Stimulated activated CD4-positive, alpha-beta T cell treated with anti-CD3 and anti-CD28 coated beads, Interleukin-4, amount 100 ng/mL, for 1 hour (primary cell): ENCODE measurements around the gene ATG9A.

Experiments used
- DNase-seq: peaks from one replicate; pipeline ENCODE4 v3.0.0-alpha.2; 2020

ATG9A gene

DNA sequence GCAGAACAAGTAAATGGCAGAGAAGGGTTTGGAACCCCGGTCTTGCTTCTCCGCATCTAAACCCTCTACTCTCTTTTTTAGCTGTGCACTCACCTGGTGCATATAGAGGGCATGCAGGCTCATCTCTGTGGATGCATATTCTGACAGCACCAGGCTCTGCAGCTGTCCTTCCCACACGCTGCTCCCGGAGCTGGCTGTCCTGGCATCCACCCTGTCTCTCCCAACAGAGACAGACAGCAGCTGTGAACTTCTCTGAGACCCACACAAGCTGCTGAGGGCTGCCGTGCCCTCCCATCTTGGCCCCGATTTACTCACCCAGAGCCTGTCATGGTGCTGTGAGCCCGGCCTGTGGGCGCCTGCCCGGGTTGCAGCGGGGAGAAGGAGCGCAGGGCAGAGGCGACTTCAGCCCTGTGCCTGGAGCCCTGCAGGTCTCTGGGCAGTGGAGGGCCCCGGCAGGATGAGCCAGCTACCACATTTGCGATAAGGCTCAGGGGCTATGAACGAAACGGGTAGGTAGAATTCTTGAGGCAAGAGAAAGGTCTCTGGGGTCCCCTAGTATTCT is 7.4 kb downstream of the ATG9A start:
- no peak for DNase-seq

DNA sequence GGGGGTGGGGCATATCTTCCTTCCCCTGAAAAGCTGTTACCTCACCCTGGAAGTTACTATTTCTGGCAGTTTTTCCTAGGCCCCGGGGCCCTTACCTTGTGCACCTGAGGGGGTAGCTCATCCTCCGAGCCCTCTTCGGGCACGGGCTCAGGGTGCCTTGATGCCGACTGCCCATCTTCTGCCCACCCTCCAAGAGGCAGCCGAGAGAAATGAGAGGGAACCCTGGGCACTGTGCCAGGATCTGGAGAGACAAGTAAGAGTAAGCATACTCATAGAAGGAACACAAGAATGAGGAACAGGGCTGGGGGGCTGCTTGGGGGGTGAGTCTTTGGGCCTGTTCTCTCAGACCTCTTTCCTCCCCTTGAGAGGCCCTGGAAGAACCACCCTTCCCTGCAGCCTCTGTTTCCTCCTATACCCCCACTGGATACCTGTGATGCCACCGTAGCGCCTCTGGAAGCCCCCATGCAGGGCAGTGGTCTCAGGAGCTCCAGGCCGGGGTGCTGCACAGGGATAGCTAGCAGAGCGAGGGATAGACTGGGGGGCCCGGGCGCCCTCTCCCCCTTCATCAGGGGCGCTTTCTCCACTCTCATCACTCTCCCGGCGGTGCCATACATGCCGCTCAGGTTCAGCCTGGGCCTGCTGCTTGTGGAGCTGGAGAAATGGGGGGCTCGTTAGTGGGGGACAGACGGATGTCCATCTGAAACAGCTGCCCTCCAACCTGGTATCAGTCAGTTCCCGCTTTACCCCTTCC is 8.6 kb downstream of the ATG9A start:
- DNase-seq = no peak

DNA sequence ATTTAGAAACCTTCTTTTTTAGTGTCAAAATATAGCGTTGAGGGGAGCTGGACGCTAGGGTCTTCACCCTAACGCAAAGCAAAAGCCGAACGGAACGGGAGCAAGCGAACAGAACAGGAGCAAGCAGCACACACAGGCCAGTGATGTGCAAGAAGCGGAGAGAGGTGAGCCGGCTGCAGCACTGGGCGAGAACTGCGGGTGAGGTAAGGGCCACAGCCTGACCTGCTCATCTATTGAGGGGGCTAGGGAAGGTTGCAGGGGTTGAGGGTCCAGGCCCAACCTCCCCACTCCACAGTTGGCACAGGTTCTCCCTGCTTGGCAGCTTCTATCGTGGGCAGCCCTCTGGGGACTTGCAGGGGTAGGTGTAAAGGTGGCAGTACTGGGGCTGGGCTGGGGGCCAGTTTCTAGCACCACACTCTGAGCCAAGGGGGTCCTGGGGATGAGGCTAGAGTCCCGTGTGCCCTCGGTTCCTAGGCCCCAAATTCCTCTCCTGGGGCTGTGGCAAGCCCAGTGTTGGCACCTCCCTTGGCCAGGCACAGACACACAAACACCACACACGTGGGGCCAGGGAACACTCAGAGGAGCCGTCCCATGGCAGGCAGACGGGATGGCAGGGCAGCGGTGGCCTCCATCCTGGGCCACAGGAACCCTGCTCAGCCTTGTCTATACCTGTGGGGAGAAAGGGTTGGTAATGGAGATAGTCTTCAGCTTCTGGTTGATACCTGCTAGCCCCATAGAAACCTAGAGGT is 9.5 kb downstream of the ATG9A start:
- DNase-seq = no peak

DNA sequence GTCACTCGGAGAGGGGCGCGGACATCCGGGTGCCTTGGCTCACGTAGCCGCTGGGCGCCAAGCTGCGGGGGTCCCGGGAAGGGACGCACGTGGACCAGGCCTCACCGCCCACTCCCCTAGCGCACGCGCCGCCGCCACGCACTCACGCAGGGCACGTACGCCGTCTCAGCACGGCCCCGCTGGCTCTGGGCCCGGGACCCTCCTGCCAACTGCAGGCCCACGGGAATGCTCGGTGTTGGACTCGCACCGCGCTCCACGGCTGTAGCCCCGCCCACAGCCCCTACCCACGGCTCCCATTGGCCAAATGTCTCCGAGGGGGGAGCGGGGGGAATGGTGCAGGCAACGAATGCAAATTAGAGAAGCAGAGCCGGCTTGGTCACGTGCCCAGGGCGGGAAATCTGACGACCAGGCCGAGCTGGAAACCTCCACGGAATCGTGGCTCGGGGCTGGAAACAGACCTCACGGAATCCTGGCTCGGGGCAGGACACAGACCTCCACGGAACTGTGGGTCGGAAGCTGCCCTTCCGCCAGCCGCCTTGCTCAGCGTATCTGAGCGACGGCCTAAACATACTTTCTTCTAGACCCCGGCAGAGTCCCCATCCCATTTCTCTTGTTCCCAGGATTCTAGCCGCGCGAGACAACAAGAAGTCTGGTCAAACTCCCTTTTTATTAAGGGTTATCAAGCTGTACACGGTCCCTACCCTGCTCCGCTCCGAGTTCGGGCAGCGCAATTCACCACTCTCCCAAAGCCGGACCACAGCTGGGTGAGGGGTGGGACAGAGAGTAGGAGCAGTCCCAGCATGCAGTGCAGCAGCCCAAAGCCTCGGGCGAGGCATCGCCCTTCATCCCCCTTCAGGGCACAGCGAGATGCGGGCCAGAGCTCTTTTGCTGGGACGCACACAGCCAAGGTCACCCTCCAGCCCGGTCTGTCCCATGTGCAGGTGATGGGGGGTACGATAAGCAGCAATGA is 10.4 kb downstream of the ATG9A start, which contains the start of gene ABCB6:
TSS of gene ABCB6 (minus strand) at position 227 of the 970 bp plus-strand sequence. CDS start 285 bp downstream, outside the sequence.
- DNase-seq = peak; percentile 92

DNA sequence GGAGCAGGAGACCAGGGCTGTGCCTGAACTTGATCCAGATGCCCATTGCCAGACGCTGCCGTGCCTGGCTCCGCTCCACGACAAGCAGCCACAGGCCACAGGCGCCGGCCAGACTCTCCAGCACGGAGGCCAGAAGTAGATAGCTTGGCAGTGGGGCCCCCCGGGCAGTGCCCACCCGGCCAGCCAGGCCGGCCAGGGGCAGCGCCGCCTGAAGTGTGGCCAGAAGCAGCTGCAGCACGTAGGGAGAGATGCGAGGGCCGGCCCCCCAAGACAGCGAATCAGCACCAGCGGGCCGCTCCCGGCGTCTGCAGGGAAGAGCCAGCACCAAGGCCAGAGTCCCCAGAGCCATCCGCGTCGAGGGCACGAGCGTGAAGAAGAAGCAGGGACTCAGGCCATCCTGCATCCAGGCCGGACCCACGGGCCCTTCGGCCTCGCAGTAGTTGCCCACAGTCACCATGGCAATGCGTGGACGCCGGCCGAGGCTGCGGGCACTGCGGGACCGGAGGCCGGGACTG is 11.2 kb downstream of the ATG9A start:
- DNase-seq = no peak

DNA sequence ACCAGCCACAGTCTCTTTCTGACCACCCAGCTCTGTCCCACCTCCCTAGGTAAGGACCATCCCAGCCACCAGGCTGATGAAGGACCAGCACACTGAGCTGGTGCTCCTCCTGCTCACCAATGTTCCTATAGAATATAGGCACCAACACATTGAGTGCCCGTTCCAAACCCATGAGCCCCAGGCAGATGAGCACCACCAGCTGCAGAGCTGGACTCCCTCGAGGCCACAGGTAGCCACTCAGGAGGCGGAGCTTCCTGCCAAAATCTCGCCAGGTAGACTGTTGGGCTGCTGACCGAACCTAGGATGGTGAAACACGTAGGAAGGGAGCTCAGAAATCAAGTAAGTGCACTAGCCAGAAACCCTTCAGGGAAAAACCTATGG is 12.9 kb downstream of the ATG9A start:
- DNase-seq = no peak

DNA sequence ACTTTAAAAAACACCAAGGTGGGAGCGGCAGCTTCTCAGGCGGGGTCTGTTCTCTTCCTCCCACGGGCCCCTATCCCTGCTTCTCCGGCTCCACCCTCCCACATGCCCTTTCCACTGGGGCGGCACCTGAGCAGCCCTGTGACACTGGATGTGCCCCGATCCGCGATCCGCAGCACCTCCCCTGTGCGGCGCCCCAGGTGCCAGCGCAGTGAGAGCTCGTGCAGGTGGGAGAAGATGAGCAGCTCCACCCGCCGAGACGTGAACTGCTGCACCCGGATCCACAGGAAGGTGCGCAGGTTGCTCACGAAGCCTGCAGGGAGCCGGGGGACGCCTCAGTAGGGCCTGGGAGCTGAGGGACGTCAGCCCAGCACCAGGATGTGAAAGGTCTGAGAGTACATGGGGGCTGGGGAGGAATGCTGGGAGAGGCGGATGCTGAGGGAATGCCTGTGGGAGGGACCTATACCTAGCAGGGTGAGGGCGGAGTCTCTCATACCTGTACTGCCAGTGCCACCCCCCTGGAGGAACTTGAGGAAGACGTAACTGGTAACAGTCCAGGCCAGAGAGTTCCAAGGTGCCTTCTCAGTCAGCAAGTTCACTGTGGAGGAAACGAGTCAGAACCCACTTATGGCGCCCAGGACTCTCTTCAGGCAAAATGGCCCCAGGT is 13.4 kb downstream of the ATG9A start:
- DNase-seq = no peak

DNA sequence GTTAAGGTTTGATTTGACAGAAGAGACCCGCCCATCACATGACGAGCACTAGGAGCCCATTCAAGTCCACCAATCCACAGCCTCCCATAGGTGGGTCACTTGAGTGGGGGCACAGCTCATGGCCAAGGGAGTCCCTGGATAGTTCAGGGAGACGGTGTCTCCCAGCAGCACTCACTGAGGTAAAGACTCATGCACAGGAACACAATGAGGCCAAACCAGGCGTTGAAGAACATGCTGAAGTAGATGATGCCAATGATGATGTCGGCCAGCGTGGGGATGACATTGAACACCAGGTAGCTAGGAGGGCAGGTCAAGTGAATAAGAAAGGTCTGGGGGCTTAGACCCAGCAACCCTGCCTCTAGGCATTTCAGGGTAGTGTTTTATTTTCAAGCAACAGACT is 14.7 kb downstream of the ATG9A start:
- DNase-seq = no peak

DNA sequence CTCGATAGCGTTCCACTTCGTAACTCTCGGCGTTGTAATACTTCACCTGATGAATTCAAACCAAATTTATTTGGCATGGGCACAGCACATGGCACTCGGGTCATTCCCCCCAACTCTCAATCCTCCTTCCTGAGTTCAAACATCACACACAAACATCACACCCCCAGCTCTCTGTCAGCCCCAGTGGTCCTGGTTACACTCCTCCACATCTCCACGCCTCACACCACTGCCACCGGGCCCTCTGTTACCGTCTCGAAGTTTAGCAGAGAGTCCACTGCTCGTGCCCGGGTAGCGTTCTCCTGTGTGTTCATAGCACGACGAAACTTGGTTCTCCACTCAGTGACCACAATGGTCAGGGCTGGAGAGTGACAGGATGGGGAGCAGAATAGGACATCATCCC is 15.3 kb downstream of the ATG9A start:
- DNase-seq = no peak

DNA sequence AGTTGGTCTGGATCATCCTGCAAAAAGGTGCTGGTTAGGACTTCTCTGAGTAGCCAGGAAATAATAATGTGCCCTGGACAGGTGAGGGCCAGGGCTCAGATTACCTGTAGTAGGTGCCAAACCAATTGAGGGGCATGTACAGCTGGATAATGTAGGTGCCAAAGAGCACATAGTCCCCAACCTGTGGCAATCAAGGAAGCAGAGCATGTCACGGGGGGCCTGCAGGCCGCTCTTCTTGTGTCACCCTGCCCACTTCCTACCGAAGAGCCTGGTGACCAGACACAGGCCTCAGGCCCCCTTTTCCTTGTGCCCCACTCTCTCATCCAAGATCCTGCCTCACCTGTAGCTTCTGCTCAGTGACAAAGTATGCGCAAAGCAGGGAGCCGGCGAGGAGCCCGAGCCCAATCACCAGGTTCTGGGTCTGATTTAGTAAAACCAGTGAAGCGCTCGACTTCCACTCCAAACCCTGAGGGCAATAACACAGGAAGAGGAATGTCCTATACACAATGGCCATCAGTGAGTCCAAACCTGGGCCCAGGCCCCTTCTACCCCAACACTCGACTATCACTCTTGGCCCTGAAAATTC is 15.9 kb downstream of the ATG9A start:
- DNase-seq = no peak

DNA sequence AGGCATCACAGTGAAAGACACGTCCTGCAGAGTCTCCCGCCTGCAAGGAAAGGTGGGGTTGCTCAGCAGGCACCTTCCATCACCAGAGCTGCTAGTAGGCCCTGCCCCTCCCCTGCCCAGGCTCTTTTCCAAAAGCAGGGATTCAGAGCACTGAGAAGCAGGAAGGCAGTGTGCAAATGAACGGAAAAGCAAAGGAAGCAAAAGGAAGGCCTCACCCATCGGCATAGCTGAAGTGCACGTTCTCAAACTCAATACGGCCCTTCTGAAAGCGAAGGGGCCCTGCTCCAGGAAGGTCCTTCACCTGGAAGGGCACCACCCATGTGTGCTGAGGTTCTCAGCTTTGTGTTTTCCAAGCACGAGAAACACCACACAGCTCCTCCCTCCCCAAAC is 16.4 kb downstream of the ATG9A start:
- no peak for DNase-seq

DNA sequence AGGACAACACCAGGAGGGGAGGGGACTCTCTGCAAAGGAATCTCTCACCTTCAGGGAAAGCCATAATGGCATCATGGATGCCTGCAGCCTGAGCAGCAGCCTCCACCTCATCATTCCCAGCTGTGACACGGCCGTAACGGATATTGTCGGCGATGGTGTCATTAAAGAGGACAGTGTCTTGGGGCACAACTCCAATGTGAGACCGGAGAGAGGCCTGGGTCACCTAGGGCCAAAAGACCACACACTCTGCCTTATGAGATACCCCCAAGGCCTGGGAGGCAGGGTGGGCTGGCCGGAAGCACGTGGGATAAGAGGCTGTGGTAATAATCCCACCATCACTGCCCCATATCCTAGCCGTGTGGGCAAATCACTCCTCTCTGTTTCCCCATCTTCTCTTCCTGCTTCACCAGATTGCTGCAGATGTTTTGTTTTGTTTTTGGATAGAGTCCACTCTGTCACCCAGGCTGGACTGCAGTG is 18.5 kb downstream of the ATG9A start:
- DNase-seq = no peak

DNA sequence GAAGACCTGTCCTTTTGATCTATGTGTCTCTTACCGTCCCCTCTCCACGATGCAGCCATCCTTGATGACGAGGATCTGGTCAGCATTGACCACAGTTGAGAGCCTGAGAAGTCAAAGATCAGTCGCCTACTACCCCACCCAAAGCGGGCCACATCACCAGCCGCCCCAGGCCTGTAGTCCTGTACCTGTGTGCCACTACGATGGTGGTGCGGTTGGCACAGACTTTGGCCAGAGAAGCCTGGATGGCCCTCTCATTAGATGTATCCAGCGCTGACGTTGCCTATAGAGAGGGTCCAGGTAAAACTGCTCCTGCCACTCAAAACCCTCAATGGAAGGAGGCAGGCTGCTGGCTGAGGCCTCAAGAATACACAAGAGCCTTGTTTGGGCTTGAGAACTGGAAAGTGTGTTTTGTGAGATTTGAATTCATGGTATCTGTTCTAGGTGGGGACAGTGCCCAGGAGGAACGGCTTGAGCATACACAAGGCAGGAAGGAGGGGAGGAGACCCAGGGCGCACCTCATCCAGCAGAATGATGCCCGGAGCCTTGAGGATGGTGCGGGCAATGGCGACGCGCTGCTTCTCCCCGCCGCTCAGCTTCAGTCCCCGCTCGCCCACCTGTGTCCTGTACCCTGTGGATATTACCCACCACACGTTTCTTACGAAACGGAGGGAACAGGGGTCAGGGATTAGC is 19.1 kb downstream of the ATG9A start:
- DNase-seq = no peak

DNA sequence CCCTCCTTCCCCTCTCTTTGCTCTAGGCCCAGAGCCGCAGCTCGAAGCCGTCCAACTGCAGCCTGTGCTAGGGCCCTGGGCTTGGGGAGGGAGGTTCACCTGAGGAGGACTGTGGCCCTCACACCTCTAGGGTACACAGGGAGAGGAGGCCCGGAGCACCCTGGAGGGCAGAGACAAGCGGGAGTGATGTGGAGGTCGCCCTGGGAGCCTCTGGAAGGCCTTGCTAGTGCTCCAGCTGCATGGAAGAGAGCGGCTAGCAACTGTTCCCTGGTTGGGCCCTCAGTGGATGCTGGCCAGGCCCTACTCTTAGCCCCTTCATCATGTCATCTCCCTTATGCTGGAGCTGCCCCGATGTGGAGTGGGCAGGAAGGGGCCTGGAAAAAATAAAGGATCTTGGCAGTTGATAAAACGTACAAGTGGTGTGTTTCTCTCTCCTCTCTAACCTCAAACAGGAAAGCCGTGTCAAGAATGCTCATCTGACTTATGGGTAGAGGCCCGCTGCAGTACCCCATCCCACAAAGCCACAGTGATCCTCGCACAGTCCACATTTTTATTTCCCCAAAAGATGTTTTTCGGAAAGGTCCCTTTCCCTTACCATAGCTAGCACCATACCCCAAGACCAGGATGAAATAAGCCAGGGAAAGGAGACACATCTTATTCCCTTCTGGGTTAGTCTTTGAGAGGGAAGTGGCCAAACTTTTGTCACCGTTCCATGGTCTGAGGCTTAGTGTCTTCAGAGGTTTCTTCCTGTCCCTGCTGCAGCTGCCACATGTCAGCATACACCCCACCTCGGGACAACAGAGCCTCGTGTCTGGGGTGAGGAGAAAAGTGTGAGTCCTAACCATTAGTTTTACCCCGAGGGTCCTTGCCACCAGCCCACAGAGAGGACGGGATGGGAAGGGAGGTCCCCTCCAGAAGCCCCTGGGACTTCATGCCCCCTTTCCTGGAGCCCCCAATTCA is 19.9 kb downstream of the ATG9A start:
- no peak for DNase-seq

DNA sequence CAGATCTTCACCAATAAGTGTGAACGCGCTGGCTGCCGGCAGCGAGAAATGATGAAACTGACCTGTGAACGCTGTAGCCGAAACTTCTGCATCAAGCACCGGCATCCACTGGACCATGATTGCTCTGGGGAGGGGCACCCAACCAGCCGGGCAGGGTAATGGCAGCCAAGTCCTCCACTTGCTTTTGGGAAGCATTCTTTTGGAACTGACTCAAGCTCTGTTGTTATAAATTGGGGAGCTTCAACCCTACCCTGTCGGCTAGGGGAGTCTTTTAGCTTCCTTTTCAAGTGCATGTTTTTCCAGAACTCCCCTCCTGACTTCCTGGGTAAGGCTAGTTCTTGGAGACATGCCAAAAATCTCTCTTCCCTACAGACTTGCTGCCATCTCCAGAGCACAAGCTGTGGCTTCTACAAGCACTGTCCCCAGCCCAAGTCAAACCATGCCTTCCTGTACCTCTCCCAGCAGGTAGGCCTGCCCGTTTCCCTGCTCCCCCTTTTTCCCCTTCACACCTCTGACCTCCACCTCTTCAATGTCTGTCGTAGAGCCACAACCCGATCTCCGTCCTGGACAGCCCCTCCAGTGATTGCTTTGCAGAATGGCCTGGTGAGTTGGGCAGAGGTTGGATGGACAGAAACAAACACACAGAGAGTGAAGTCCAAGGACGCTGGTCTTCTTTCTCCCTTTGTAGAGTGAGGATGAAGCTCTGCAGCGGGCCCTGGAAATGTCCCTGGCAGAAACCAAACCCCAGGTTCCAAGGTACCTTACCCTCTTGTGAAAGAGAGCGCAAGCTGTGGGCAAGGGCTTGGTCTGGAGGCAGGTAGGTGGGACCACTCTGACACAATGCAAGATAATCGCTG is 21.3 kb downstream of the ATG9A start:
- no peak for DNase-seq

DNA sequence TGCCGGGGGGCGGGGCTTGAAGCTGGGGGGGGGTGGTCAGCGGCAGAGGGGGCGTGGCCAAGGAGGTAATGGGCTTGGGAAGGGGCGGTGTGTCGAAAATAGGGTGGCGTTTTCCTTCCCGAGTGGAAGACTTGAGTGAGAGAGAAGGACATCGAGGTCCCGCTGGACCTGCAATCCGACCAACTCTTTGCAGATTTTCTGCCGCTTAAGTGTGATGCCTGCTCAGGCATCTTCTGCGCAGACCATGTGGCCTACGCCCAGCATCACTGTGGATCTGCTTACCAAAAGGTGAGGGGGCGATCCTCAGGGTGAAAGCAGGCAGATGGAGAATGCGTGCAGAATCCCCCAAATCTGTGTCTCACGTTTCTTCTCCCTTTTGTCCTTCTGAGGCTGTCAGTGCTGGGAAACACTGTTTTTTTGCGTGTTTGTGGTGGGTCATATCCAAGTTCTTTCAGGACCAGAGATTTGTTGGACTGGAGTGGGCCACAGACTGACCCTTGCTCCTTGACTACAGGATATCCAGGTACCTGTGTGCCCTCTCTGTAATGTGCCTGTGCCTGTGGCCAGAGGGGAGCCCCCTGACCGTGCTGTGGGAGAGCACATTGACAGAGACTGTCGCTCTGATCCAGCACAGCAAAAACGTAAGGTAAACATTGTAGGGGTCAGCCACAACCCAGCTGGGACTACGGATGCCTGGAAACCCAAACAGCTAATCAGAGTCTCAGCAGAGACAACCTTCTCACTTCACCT is 22.1 kb downstream of the ATG9A start:
- DNase-seq = no peak

DNA sequence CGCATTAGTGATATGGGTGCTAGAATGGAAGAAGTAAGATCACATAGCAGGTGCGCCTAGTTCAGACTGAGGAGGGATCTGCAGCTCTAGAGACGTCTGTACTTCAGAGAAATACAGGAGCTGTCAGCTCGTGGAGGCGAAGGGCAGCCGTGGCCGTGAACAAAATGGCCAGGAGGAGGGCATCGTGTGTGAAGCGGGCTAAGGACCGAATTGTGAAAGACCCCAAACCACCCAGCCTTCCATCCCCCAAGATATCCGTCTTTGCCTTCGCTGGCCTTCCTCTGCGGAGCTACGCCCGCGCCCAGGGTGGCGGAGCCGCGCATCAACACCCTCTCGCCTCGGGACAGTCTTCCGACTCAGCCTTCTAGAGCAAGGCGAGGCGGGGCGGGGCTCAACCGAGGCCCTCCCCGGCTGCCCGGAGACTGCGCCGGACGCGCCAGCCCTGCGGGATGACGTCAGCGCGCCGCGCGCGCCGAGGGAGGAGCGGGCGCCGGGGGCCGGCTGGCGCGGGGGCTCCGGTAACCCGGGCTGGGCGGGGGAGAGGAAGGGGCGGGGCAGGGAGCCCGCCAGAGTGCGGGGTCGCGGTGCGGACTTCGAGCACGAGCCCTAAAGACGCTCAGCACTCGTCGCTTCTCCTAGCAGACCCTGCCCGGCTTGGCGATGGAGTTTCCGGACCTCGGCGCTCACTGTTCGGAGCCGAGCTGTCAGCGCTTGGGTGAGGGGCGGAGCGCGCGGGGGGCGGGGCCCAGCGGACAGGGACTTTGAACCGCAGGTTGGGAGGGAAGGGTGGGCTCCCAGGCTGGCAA is 22.9 kb downstream of the ATG9A start, which contains the start of gene ZFAND2B:
TSS of gene ZFAND2B (plus strand) at position 455 of the 806 bp plus-strand sequence. CDS start at position 661, 206 bp downstream.
- DNase-seq = peak; percentile 96
